ENCODE measurements around the gene HERC6. TPM values are rescaled to one million over a fixed set of nuclear protein-coding genes. Genes with fewer than 3 reads are reported as not detected.

HERC6 gene
- total RNA-seq, 1 experiment from 2014 or later, result 0.32 TPM

DNA sequence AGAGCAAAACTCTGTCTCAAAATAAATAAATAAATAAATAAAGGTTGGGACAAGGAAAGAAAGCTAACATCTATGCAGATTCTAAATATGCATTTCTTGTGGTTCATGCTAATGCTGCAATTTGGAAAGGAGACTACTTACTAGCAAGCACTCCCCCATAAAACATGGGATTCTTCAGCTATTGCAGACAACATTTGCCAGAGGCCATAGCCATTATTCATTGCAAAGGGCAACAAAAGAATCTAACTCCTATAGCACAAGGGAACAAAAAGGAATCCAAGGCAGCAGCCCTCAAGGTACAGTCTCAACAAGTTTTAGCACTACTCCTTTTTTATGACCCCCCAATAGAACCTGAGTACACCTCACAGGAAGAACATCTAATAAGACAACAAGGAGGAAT is 70.2 kb downstream of the HERC6 start:
- BruUV-seq (replicated peaks), result no TSS peak
- Histone ChIP-seq H3K4me3 (ENCODE audit: low read depth, low read length, poor library complexity, severe bottlenecking) (no peak overlapping the region), H3K9me3 (ENCODE audit: low read depth, low read length, poor library complexity, severe bottlenecking) (no peaks in the 10 kb centered on the region), H3K27me3 (replicated peaks; ENCODE audit: insufficient read depth, low read depth, low read length, poor library complexity) (no peaks in the 10 kb centered on the region), H3K36me3 (ENCODE audit: insufficient read depth, low read length, poor library complexity, severe bottlenecking) (no peaks in the 10 kb centered on the region), H3K4me1 (ENCODE audit: insufficient read depth, low read length, poor library complexity, severe bottlenecking) (no peaks in the 10 kb centered on the region), H3K27ac (ENCODE audit: low read depth, low read length, poor library complexity, severe bottlenecking) (no peak overlapping the region)
- CTCF ChIA-PET, result no interaction called here
- intact Hi-C loops (cut with micrococcal nuclease; ENCODE audit: unreplicated experiment), result no loop called here
- TF ChIP-seq, protein P1, sequence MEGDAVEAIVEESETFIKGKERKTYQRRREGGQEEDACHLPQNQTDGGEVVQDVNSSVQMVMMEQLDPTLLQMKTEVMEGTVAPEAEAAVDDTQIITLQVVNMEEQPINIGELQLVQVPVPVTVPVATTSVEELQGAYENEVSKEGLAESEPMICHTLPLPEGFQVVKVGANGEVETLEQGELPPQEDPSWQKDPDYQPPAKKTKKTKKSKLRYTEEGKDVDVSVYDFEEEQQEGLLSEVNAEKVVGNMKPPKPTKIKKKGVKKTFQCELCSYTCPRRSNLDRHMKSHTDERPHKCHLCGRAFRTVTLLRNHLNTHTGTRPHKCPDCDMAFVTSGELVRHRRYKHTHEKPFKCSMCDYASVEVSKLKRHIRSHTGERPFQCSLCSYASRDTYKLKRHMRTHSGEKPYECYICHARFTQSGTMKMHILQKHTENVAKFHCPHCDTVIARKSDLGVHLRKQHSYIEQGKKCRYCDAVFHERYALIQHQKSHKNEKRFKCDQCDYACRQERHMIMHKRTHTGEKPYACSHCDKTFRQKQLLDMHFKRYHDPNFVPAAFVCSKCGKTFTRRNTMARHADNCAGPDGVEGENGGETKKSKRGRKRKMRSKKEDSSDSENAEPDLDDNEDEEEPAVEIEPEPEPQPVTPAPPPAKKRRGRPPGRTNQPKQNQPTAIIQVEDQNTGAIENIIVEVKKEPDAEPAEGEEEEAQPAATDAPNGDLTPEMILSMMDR (conservative IDR thresholded peaks at IDR 0.05; ENCODE audit: low read depth, low read length), result no peak
- no peak for TF ChIP-seq EZH2 (IDR thresholded peaks at IDR 0.05; ENCODE audit: borderline replicate concordance, low read depth, low read length, poor library complexity, severe bottlenecking)
- DNase-seq (ENCODE audit: low spot score), result no peak
- POLR2A ChIA-PET (ENCODE audit: low non-redundant PET), result no interaction called here

DNA sequence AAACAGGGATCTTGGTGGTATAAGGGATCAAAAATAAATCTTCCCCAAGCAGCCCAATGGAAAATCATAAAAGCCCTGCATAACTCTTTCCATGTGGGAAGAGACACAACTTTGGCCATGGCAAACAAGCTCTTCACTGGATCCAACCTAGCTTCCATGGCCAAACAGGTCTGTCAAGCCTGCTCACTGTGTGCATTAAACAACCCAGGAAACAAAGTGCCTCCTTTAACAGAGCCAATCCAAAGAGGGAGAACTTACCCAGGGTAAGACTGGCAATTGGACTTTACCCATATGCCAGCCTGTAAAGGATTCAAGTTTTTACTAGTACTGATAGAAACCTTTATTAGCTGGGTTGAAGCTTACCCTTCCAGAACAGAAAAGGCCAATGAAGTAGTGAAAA is 70.6 kb downstream of the HERC6 start:
- no TSS peak for BruUV-seq (replicated peaks)
- ChIA-PET POLR2A (ENCODE audit: low non-redundant PET) (no interaction called here), CTCF (interaction anchor here (0.6 kb wide), 1 partner anchor 9 kb away, joined by 4 read pairs; no protein-coding TSS in a partner anchor)

DNA sequence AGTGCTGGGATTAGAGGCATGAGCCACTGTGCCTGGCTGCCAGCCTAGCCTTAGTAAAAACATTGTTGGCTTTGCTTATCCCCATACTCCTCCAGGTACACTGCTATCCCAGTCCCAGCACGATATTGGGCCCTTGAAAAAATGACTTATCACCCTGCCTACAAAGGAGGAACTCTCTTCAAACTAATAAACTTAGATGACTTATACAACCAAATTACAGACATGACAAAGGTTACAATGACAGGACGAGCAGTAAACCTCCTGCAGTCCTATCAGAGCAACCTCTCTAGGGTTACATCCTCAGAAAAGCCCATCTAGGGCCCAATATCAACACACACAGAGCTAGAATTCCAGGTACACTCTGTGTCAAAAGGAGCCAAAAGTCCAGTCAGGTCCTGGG is 72.6 kb downstream of the HERC6 start:
- Histone ChIP-seq H3K27me3 (replicated peaks; ENCODE audit: insufficient read depth, low read depth, low read length, poor library complexity) (no peaks in the 10 kb centered on the region), H3K4me3 (ENCODE audit: low read depth, low read length, poor library complexity, severe bottlenecking) (no peak overlapping the region), H3K4me1 (ENCODE audit: insufficient read depth, low read length, poor library complexity, severe bottlenecking) (no peaks in the 10 kb centered on the region), H3K27ac (ENCODE audit: low read depth, low read length, poor library complexity, severe bottlenecking) (no peak overlapping the region), H3K36me3 (ENCODE audit: insufficient read depth, low read length, poor library complexity, severe bottlenecking) (no peaks in the 10 kb centered on the region), H3K9me3 (ENCODE audit: low read depth, low read length, poor library complexity, severe bottlenecking) (no peaks in the 10 kb centered on the region)
- BruUV-seq (replicated peaks), result no TSS peak
- POLR2A ChIA-PET (ENCODE audit: low non-redundant PET), result no interaction called here
- TF ChIP-seq, protein P1 (conservative IDR thresholded peaks at IDR 0.05; ENCODE audit: low read depth, low read length), result no peak
- TF ChIP-seq EZH2 (IDR thresholded peaks at IDR 0.05; ENCODE audit: borderline replicate concordance, low read depth, low read length, poor library complexity, severe bottlenecking), result no peak
- CTCF ChIA-PET, result no interaction called here
- intact Hi-C loops (cut with micrococcal nuclease; ENCODE audit: unreplicated experiment), result loop anchor here (10.0 kb wide), 1 partner anchor 86 kb away; no protein-coding TSS in a partner anchor
- DNase-seq (ENCODE audit: low spot score), result no peak

More for the DNA sequence above, 70.6 kb downstream of the HERC6 start:
- no peak overlapping the region for H3K4me3 ChIP-seq (ENCODE audit: low read depth, low read length, poor library complexity, severe bottlenecking)
- no peaks in the 10 kb centered on the region for H3K9me3 ChIP-seq (ENCODE audit: low read depth, low read length, poor library complexity, severe bottlenecking)
- TF ChIP-seq EZH2 (IDR thresholded peaks at IDR 0.05; ENCODE audit: borderline replicate concordance, low read depth, low read length, poor library complexity, severe bottlenecking), result no peak
- TF ChIP-seq, protein P1 (conservative IDR thresholded peaks at IDR 0.05; ENCODE audit: low read depth, low read length), result no peak
- H3K4me1 ChIP-seq (ENCODE audit: insufficient read depth, low read length, poor library complexity, severe bottlenecking), result no peaks in the 10 kb centered on the region
- H3K36me3 ChIP-seq (ENCODE audit: insufficient read depth, low read length, poor library complexity, severe bottlenecking), result no peaks in the 10 kb centered on the region
- no peak for DNase-seq (ENCODE audit: low spot score)
- H3K27ac ChIP-seq (ENCODE audit: low read depth, low read length, poor library complexity, severe bottlenecking), result no peak overlapping the region
- no peaks in the 10 kb centered on the region for H3K27me3 ChIP-seq (replicated peaks; ENCODE audit: insufficient read depth, low read depth, low read length, poor library complexity)
- intact Hi-C loops (cut with micrococcal nuclease; ENCODE audit: unreplicated experiment), result no loop called here
